HuH-7 (cell line): ENCODE data around the gene IFITM1.
"Not testable (repeated sequence)": the region's sequence is repeated elsewhere in the genome, so short reads cannot be mapped to it uniquely, and the experiment has no call there.

Source experiments
- DNase-seq: peaks from one replicate; pipeline ENCODE4 v3.0.0; 2011; ENCODE audit warnings: low spot score

IFITM1 gene

DNA sequence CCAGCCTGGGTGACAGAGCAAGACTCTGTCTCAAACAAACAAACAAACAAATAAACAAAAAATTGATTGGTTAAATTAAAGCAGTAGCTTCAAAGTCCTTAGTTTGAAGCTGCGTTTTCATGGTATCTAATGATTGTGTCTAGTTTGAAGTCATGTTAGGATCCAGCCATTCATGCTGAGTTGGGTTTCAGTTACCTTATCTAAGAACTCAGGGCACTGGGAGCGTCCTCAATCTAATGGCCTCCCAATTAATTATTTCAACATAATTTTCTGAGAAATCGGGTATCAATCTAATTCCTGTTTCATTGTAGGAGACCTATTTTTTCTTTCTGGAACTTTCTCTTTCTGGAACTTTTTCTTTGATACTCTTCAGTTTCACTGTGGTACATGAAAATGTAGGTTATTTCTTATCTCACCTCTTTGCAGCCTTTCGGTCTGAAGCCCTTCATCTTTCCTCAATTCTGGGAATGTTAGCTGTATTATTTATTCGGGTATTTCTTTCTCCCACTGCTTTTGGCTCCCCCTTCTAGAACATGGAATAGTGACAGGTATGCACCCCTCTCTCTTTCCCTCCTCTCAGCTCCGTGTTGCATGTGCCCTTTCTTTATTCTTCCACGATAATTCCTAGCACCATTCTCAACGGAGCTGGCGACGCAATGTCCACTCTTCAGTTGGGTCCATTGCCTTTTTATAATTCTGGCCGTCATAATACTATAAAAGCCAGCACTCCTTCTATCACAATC, 31.2 kb downstream of the IFITM1 start:
- DNase-seq: no peak

DNA sequence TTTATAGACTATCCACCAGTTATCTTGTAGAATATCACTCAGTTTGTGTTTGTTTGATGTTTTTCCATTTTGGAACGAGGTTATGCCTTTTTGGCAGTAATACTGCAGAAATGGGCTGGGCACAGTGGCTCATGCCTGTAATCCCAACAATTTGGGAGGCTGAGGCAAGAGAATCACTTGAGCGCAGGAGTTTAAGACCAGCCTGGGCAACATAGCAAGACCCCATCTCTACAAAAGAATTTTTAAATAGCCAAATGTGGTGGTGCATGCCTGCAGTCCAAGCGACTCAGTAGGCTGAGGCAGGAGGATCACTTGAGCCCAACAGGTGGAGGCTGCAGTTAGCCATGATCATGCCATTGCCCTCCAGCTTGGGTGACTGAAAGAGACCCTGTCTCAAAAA, 32.7 kb downstream of the IFITM1 start:
- no peak for DNase-seq

DNA sequence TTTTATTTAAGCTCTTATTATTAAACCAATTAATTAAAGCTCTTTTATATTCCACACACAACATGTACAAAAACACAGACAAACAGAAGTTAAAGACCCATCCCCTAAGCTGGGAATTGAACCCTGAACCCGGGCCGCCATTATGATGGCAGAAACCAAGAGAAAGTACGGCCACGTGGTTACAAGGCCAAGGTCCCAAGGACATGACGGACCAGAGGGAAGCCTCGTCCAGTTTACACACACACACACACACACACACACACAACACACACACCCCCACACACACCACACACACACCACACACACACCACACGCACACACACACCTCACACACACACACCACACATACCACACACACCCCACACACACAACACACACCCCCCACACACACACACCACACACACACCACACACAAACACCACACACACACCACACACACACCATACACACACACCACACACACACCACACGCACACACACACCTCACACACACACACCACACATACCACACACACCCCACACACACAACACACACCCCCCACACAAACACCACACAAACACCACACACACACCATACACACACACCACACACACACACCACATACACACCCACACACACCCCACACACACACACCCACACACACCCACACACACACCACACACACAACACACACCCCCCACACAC, 35.6 kb downstream of the IFITM1 start:
- DNase-seq: not testable (repeated sequence)

DNA sequence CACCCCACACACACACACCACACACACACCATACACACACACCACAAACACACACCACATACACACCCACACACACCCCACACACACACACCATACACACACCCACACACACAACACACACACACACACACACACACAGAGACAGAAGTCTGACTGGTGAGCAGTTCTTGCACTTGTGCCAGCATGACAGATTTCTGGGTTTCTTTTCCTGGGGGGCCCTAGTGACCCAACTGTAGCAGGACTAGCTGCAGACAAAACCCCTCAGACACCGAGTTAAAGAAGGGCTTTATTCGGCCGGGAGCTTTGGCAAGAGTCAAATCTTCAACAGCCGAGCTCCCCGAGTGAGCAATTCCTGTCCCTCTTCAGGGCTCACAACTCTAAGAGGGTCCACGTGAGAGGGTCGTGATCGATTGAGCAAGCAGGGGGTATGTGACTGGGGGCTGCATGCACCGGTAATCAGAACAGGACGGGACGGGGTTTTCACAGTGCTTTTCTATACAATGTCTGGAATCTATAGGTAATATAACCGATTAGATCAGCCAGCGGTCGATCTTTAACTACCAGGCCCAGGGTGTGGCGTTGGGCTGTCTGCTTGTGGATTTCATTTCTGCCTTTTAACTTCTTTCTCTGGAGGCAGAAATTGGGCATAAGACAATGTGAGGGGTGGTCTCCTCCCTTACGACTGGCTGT, 36.3 kb downstream of the IFITM1 start:
- DNase-seq: not testable (repeated sequence)

GRCh38 chr11:350723-351255, 36.9 kb downstream of the IFITM1 start:
- no peak for DNase-seq

DNA sequence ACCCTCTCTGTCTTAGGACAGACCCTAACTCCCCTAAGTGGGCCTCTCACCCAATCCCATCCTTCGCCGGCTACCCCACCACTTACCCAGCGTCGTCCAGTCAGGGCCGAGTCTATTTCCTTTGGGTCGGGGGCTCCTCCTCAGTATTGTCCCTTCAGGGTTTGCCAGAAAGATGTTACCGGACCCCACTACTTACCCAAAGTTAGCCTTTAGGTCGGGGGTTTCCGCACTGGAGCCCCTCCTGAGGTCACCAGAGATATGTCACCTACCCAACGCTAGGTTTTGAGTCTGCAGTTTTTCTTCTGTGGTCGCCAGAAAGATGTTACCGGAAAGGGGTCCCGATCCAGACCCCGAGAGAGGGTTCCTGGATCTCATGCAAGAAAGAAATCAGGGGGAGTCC, 37.6 kb downstream of the IFITM1 start:
- DNase-seq: no peak

DNA sequence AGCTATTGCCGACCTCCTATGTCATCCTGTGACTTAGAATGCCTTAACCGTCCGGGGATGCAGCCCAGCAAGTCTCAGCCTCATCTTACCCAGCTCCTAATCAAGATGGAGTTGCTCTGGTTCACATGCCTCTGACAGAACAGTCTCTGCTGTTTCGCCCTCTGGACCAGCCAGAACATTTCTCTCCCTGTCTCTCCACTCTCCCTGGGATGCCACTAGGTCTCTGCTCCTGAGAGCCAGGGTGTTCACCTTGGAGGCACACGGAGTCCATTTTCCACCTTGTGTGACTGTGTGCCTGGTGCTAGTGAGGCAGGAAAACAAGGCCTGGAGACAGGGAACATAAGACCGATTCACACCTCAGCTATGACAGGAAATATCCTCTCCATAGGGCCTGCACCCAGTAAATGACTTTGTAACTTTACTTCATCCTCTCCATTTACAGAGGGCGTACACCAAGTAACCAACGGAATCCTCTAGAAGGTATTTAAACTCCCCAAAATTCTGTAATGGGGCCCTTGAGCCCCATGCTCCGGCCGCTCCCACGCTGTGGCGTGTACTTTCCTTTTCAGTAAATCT, 38.7 kb downstream of the IFITM1 start:
- DNase-seq: no peak

DNA sequence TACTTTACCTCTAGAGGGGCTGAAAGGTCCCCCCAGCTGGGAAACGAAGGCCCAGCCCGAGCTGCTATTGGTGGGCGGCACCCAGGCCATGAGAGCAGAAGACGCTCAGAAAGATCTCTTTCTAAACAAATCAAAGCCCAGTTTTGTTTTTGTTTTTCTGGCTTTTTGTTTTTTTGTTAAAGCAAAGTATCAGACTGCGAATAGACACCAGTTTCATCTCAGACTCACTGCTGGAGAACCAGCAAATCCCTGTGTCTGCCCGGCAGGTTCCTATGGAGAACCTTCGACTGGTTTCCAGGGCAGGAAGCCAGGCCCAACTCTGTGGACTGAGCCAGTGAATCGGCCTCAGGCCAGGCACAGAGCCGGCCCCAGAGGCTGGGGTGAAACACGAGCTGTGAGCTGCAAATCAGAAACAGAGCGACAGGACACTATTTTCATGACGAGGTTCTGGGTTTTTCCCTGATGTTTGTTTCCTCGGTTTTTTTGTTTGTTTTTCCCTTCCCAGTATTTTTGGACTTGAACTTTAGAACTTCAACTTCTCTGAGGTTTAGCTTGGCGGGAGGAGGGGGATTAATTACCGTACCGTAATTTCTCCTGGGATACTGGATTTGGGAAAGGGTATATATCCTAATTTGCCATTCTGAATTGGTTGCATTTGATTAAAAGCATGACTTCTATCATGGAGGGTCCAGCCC, 39.5 kb downstream of the IFITM1 start:
- DNase-seq: peak; percentile 71

GRCh38 chr11:355581-356458, 42.0 kb downstream of the IFITM1 start:
- DNase-seq: peak; percentile 91

- no peak for DNase-seq
Observed at GRCh38 chr11:356610-357009, 42.8 kb downstream of the IFITM1 start.

DNA sequence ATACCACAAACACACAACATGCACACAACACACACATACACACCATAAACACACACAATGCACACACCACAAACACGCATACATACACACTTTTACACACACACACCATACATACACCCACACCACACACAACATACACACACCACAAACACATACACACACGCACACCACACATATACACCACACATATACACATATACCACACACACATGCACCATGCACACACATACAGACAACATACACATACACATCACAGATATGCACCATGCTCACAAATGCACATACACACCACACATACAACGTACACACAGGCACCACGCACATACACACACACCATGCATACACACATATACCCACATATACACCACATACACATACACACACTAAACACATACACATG, 43.7 kb downstream of the IFITM1 start:
- no peak for DNase-seq

GRCh38 chr11:358129-358800, 44.4 kb downstream of the IFITM1 start:
- no peak for DNase-seq

DNA sequence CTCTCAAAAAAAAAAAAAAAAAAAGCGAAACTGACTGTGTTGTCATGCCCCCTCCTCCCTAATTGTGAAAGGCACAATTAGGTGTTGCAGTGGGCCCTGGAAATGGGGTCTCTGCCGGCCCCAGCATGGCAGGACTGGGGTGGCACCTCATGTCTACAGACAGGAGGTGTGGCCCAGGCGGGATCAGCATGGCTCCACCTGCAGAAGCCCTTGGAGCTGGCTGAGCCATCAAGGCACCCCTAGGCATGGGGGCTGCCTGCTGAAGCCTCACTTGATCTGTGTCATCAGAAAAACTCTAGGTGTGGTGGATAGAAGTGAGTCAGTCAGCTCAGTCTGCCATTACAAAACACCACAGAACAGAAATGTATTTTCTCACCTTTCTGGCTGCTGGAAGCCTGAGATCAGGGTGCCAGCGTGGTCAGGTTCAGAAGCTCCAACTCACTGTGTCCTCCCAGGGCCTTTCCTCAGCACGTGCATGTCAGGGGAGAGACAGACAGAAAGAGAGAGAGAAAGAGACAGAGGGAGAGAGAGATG, 45.4 kb downstream of the IFITM1 start:
- no peak for DNase-seq

DNA sequence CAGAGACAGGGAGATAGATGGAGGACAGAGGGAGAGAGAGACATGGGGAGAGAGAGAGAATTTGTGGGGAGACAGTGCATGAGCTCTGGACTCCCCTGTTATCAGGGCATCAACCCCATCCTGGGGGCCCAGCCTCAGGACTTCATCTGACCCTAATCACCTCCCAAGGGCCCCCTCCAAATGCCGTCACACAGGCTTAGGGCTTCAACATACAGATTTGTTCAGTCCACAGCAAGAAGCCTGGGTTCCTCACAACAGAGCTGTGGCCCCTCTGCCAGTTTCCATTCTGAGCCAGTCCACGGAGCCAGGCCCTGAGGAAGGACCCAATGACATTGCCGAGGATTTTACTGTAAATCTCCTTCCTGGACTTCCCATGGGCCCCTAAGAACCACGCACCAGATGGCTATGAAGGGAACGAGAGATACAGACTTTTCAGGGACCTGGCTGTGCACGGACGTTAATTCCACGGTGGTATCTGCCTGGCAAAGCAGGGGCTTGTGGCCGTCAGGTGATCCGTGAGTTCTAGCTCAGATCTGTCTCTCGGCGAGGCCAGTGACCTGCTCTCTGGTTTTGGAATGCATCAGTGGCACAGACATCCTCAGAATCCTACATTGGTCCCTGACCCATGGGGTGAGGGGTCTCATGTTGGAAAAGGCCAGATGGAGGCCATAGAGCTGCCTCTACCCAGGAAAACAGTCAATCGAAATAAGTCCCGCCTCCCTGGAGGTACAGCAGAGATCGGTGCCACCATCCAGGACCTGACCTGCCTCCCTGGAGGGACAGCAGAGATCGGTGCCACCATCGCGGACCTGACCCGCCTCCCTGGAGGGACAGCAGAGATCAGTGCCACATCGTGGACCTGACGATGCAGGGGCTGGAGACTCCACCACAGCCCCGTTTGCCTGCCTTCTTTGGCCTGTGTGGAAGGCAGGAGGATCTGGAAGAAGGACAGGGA, 46.8 kb downstream of the IFITM1 start:
- no peak for DNase-seq

GRCh38 chr11:362642-363442, 49.0 kb downstream of the IFITM1 start:
- DNase-seq: no peak

GRCh38 chr11:363443-363805, 49.6 kb downstream of the IFITM1 start:
- not testable (repeated sequence) for DNase-seq

- DNase-seq: peak; percentile 12
Observed at GRCh38 chr11:363948-364761, 50.3 kb downstream of the IFITM1 start.
